Astrocyte (in vitro differentiated cells and primary cell): Measurements from ENCODE around the gene TRAF3IP3. TPM values are rescaled to one million over a fixed set of nuclear protein-coding genes. Genes with fewer than 3 reads are reported as not detected.

Source experiments
- DNase-seq: peaks from one replicate; pipeline ENCODE4 v3.0.0-alpha.2; 2010; ENCODE audit warnings: low read depth
- FAIRE-seq: peaks from 2 replicates; lab custom pipeline; 2011; peaks lifted over from hg19 to GRCh38; lab: Jason Lieb, UNC
- H2AFZ ChIP-seq: 2 replicates; pipeline ENCODE4 v1.6.0; 2012; ENCODE audit warnings: low read depth, low read length, inconsistent platforms
- H3K27ac ChIP-seq: 2 replicates; pipeline ENCODE4 v1.5.1; 2011; ENCODE audit warnings: low read depth, low read length, inconsistent platforms
- H3K27me3 ChIP-seq: 2 replicates; pipeline ENCODE4 v1.6.0; 2011; ENCODE audit warnings: low read length, inconsistent platforms; ENCODE audit not compliant: insufficient read depth
- H3K36me3 ChIP-seq: 2 replicates; pipeline ENCODE4 v1.5.1; 2011; ENCODE audit warnings: low read length, inconsistent platforms; ENCODE audit not compliant: insufficient read depth
- H3K4me1 ChIP-seq: 2 replicates; pipeline ENCODE4 v1.5.1; 2011; ENCODE audit warnings: low read length, inconsistent platforms; ENCODE audit not compliant: insufficient read depth
- H3K4me2 ChIP-seq: 2 replicates; pipeline ENCODE4 v1.6.0; 2012; ENCODE audit warnings: low read length, inconsistent platforms
- H3K4me3 ChIP-seq: 2 replicates; pipeline ENCODE4 v1.5.1; 2011; ENCODE audit warnings: low read depth, mild to moderate bottlenecking, low read length, inconsistent platforms; ENCODE audit not compliant: insufficient read depth
- H3K79me2 ChIP-seq: 2 replicates; pipeline ENCODE4 v1.6.0; 2012; ENCODE audit warnings: mild to moderate bottlenecking, low read length, inconsistent platforms; ENCODE audit not compliant: insufficient read depth
- H3K9ac ChIP-seq: 2 replicates; pipeline ENCODE4 v1.6.0; 2012; ENCODE audit warnings: mild to moderate bottlenecking, low read length, inconsistent platforms
- H3K9me3 ChIP-seq: 2 replicates; pipeline ENCODE4 v1.5.1; 2012; ENCODE audit warnings: low read depth, mild to moderate bottlenecking, low read length, inconsistent platforms; ENCODE audit not compliant: insufficient read depth
- H4K20me1 ChIP-seq: 2 replicates; pipeline ENCODE4 v1.6.0; 2012; ENCODE audit warnings: low read length, inconsistent platforms; ENCODE audit not compliant: insufficient read depth
- H3K27ac Mint-ChIP-seq: one replicate; pipeline ENCODE4 v1.8.0; 2021; ENCODE audit warnings: mild to moderate bottlenecking, mixed read lengths; ENCODE audit not compliant: unreplicated experiment
- H3K27me3 Mint-ChIP-seq: one replicate; pipeline ENCODE4 v1.8.0; 2021; ENCODE audit warnings: low read depth, mixed read lengths; ENCODE audit not compliant: unreplicated experiment
- H3K36me3 Mint-ChIP-seq: one replicate; pipeline ENCODE4 v1.8.0; 2021; ENCODE audit warnings: low read depth, mixed read lengths; ENCODE audit not compliant: unreplicated experiment
- H3K4me1 Mint-ChIP-seq: one replicate; pipeline ENCODE4 v1.8.0; 2021; ENCODE audit warnings: low read depth, mixed read lengths; ENCODE audit not compliant: unreplicated experiment
- H3K4me3 Mint-ChIP-seq: one replicate; pipeline ENCODE4 v1.8.0; 2021; ENCODE audit warnings: mild to moderate bottlenecking, moderate library complexity, mixed read lengths; ENCODE audit not compliant: unreplicated experiment
- H3K9me3 Mint-ChIP-seq: one replicate; pipeline ENCODE4 v1.8.0; 2021; ENCODE audit warnings: mild to moderate bottlenecking, mixed read lengths; ENCODE audit not compliant: unreplicated experiment
- EZH2 ChIP-seq: IDR thresholded peaks from 2 replicates; pipeline ENCODE4 v1.6.1; 2012; ENCODE audit warnings: mild to moderate bottlenecking, low read length, inconsistent platforms; ENCODE audit not compliant: insufficient read depth
- total RNA-seq: library from RNA; stranded (reverse); gene quantifications from 2 replicates; pipeline ENCODE4 v1.2.1, GENCODE V29; 2021
- TF ChIP-seq, protein P1 (sequence below): IDR thresholded peaks from 2 replicates; pipeline ENCODE4 v1.5.1; 2011; ENCODE audit warnings: low read depth, mild to moderate bottlenecking, inconsistent platforms, low read length, moderate library complexity; ENCODE audit not compliant: insufficient read depth

Gene TRAF3IP3
- total RNA-seq, 1 donor from 2014 or later, result not detected

DNA sequence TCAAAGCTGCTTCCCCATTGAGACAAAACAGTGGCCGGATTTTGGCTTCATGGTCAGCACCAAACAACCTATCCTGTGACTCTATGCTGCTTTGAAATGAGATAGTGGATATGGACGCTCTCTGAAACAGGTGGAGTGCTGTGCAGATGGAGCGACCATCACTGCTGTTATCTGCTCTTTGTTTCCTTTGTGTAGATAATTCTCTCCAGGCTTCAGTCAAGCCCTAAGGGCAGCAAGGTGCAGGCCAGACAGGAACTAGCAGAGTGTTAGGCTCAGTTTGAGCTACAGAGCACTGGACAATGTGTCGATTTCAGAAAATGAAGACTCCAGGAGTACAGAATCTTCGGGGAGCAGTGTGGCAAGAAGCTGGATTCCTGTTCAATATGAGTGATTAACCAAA lies 54.9 kb downstream of the TRAF3IP3 start:
- H3K4me1 ChIP-seq, result peaks cover 23% of the 10 kb centered on the region
- H3K36me3 Mint-ChIP-seq, result peaks cover 2% of the 10 kb centered on the region
- DNase-seq (no peak), FAIRE-seq (no peak)
- no peak for TF ChIP-seq EZH2
- TF ChIP-seq, protein P1, sequence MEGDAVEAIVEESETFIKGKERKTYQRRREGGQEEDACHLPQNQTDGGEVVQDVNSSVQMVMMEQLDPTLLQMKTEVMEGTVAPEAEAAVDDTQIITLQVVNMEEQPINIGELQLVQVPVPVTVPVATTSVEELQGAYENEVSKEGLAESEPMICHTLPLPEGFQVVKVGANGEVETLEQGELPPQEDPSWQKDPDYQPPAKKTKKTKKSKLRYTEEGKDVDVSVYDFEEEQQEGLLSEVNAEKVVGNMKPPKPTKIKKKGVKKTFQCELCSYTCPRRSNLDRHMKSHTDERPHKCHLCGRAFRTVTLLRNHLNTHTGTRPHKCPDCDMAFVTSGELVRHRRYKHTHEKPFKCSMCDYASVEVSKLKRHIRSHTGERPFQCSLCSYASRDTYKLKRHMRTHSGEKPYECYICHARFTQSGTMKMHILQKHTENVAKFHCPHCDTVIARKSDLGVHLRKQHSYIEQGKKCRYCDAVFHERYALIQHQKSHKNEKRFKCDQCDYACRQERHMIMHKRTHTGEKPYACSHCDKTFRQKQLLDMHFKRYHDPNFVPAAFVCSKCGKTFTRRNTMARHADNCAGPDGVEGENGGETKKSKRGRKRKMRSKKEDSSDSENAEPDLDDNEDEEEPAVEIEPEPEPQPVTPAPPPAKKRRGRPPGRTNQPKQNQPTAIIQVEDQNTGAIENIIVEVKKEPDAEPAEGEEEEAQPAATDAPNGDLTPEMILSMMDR, result no peak
- no peak overlapping the region for H3K4me3 ChIP-seq
- no peaks in the 10 kb centered on the region for H3K9me3 Mint-ChIP-seq
- no peak overlapping the region for H2AFZ ChIP-seq
- H4K20me1 ChIP-seq, result no peaks in the 10 kb centered on the region
- no peak overlapping the region for H3K9ac ChIP-seq
- no peak overlapping the region for H3K4me3 Mint-ChIP-seq
- no peak overlapping the region for H3K4me2 ChIP-seq
- no peaks in the 10 kb centered on the region for H3K27me3 Mint-ChIP-seq
- H3K79me2 ChIP-seq, result no peaks in the 10 kb centered on the region
- H3K9me3 ChIP-seq, result no peaks in the 10 kb centered on the region
- no peaks in the 10 kb centered on the region for H3K27me3 ChIP-seq
- no peaks in the 10 kb centered on the region for H3K36me3 ChIP-seq
- peaks cover 25% of the 10 kb centered on the region for H3K4me1 Mint-ChIP-seq
- no peak overlapping the region for H3K27ac ChIP-seq
- H3K27ac Mint-ChIP-seq, result peak overlapping the region; percentile 20

DNA sequence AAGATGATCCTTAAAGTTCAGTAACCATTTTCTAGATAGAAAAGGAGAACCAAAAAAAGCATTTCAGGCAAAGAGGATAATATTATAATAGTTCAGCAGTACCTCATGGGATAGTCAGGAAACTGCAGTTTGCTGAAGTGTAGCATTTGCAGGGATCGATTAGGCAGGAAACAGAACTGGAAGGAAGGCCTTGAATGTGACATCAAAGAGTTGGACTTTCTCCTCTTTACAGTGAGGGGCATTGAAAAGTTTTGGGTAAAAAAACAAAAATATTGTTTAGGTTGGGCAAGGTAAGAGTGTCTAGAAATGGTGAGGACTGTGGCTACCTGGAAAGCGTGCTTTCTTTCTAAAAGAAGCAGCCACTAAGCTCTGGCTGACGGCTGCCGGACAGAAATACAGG lies 58.0 kb downstream of the TRAF3IP3 start:
- Histone ChIP-seq H3K9me3 (no peaks in the 10 kb centered on the region), H3K4me2 (no peak overlapping the region), H2AFZ (no peak overlapping the region), H4K20me1 (no peaks in the 10 kb centered on the region), H3K79me2 (no peaks in the 10 kb centered on the region), H3K4me1 (no peaks in the 10 kb centered on the region), H3K9ac (no peak overlapping the region), H3K27me3 (no peaks in the 10 kb centered on the region), H3K36me3 (no peaks in the 10 kb centered on the region), H3K27ac (no peak overlapping the region), H3K4me3 (no peak overlapping the region)
- Mint-ChIP-seq H3K4me1 (peaks cover 15% of the 10 kb centered on the region), H3K4me3 (no peak overlapping the region), H3K36me3 (peaks cover 2% of the 10 kb centered on the region), H3K27me3 (peaks cover 6% of the 10 kb centered on the region), H3K9me3 (no peaks in the 10 kb centered on the region), H3K27ac (no peak overlapping the region)
- DNase-seq (no peak), FAIRE-seq (no peak)
- no peak for TF ChIP-seq EZH2
- TF ChIP-seq, protein P1, result no peak

DNA sequence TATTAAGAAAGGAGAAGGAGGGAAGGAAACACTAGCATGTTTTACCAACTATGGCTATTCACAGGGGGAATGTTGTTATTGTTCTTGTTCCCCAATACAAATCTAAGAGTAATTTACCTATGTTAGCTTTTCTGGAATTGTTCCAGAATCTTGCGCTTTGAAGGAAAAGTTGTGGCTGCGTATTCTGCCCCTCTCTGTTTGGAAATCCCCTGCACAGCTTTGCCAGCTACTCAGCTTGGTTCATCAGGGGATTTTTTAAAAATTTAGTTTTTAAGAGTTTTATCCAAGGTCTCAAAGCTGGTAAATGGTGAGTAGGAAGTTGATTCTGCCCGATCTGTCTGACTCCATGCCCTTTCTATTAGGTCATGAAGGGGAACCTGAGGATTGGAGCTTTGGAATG lies 59.6 kb downstream of the TRAF3IP3 start:
- TF ChIP-seq, protein P1, result no peak
- TF ChIP-seq EZH2, result no peak
- Histone ChIP-seq H3K27me3 (no peaks in the 10 kb centered on the region), H3K9me3 (no peaks in the 10 kb centered on the region), H3K27ac (no peak overlapping the region), H4K20me1 (no peaks in the 10 kb centered on the region), H3K79me2 (no peaks in the 10 kb centered on the region), H3K36me3 (no peaks in the 10 kb centered on the region), H2AFZ (no peak overlapping the region), H3K9ac (no peak overlapping the region), H3K4me3 (no peak overlapping the region), H3K4me1 (no peaks in the 10 kb centered on the region), H3K4me2 (no peak overlapping the region)
- Mint-ChIP-seq H3K4me3 (no peak overlapping the region), H3K4me1 (peaks cover 9% of the 10 kb centered on the region), H3K27me3 (peaks cover 7% of the 10 kb centered on the region), H3K9me3 (no peaks in the 10 kb centered on the region), H3K36me3 (no peaks in the 10 kb centered on the region), H3K27ac (no peak overlapping the region)
- FAIRE-seq (no peak), DNase-seq (no peak)
